T follicular helper cell (primary cell): ENCODE data around the gene VMAC.

ENCODE experiments used
- DNase-seq: peaks from one replicate; pipeline ENCODE4 v3.0.0-alpha.2; 2020; ENCODE audit warnings: low read depth

The VMAC gene

GRCh38 chr19:5905114-5905778, 574 bp downstream of the VMAC start:
- DNase-seq, result no peak

GRCh38 chr19:5907241-5907640, 2.6 kb downstream of the VMAC start:
- DNase-seq, result no peak

GRCh38 chr19:5908773-5909442, 4.2 kb downstream of the VMAC start:
- no peak for DNase-seq

GRCh38 chr19:5910638-5910907, 5.9 kb downstream of the VMAC start:
- DNase-seq, result no peak

GRCh38 chr19:5911366-5911765, 6.7 kb downstream of the VMAC start:
- DNase-seq, result no peak

GRCh38 chr19:5913739-5914357, 9.2 kb downstream of the VMAC start, which contains the start of gene CAPS:
Gene CAPS, plus strand, starts transcription at chr19:5914254. Its CDS starts 153 bp downstream, at chr19:5914407.
- DNase-seq, result no peak

GRCh38 chr19:5914358-5914774, 9.7 kb downstream of the VMAC start:
- DNase-seq, result no peak

- DNase-seq, result no peak
Observed at GRCh38 chr19:5914946-5915781, 10.5 kb downstream of the VMAC start.

GRCh38 chr19:5915782-5916165, 11.1 kb downstream of the VMAC start:
- no peak for DNase-seq

GRCh38 chr19:5916181-5916708, 11.6 kb downstream of the VMAC start:
- DNase-seq, result no peak

GRCh38 chr19:5917431-5918107, 12.9 kb downstream of the VMAC start:
- no peak for DNase-seq

GRCh38 chr19:5918463-5919079, 13.9 kb downstream of the VMAC start:
- no peak for DNase-seq

- no peak for DNase-seq
Observed at GRCh38 chr19:5921516-5922160, 17.0 kb downstream of the VMAC start.

GRCh38 chr19:5922161-5922545, 17.5 kb downstream of the VMAC start:
- no peak for DNase-seq

- no peak for DNase-seq
Observed at GRCh38 chr19:5923356-5923755, 18.7 kb downstream of the VMAC start.

GRCh38 chr19:5925830-5926427, 21.3 kb downstream of the VMAC start:
- DNase-seq, result no peak

GRCh38 chr19:5926641-5927440, 22.2 kb downstream of the VMAC start:
- no peak for DNase-seq

- no peak for DNase-seq
Observed at GRCh38 chr19:5927441-5927821, 22.8 kb downstream of the VMAC start.

- DNase-seq, result no peak
Observed at GRCh38 chr19:5929179-5929578, 24.5 kb downstream of the VMAC start.

- no peak for DNase-seq
Observed at GRCh38 chr19:5929625-5930024, 25.0 kb downstream of the VMAC start.
